HG03064 (cell line): ENCODE data around the gene APOLD1.
"Not testable (repeated sequence)": the region's sequence is repeated elsewhere in the genome, so short reads cannot be mapped to it uniquely, and the experiment has no call there.

Experiments
- ATAC-seq: cut with Tn5 transposase; IDR thresholded peaks from one replicate; pipeline ENCODE4 v1.9.1; 2021; ENCODE audit warnings: low read depth; ENCODE audit not compliant: unreplicated experiment

Gene APOLD1

GRCh38 chr12:12806784-12807516, 21.5 kb downstream of the APOLD1 start:
- ATAC-seq = no peak

DNA sequence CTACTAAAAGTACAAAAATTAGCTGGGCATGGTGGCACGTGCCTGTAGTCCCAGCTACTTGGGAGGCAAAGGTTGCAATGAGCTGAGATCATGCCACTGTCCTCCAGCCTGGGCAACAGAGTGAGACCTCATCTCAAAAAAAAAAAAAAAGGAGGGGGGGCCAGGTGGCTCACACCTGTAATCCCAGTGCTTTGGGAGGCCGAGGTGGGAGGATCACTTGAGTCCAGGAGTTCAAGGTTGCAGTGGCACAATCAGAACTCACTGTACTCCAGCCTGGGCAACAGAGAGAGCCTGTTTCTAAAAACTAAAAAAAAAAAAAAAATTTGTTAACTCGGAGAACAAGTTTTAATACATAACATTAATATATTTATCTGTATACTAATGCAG, 22.1 kb downstream of the APOLD1 start:
- not testable (repeated sequence) for ATAC-seq

DNA sequence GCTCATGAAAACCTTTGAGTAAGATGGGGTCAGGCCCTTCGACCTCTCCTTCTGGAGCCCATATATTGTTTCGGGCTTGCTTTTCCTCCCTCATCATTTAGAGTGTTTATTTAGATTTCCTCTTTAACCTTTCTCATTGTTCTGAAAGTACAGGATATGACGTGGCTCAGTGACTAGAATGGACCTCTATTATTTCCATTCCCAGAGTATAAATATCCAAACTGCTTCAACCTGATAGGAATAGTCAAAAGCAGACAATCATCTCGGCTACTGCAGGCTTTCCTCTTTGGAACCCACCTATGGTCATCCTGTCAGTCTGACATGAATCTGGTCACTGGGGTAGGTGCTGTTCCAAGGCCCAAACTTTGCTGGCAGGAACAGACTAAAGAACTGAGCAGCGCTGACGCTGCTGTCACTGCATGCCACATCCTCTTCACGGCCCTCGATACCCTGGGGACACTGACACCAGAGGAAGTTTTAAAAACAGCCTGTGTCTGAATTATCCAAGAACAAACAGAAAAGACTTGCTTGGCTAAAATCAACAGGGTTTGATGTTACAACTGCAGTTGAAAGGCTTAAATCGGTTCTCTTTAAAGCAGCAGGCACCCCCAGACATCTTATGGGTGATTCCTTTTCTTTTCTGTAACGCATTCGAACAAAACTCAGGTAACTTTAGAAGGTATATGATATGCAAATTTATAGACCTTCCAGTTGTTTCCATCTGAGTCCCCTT, 22.7 kb downstream of the APOLD1 start:
- ATAC-seq = peak; percentile 71

GRCh38 chr12:12810553-12811021, 25.1 kb downstream of the APOLD1 start:
- no peak for ATAC-seq

DNA sequence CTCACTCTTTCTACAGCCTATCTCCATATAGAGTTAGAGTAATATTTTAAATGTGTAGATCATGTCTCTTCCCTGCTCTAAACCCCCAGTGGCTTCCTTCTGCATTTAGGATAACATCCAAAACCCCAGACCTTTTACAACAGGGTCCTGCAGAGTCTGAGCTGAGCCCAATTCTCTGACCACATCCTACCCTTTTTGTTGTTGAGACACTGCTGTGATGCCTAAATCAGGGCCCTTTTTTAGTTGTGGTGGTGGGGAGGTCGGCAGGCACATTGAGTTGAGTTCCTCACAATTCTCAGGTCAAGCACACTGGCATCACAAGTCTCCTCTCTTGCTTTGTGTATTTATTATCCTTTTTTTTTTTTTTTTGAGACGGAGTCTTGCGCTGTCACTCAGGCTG, 25.9 kb downstream of the APOLD1 start:
- no peak for ATAC-seq

DNA sequence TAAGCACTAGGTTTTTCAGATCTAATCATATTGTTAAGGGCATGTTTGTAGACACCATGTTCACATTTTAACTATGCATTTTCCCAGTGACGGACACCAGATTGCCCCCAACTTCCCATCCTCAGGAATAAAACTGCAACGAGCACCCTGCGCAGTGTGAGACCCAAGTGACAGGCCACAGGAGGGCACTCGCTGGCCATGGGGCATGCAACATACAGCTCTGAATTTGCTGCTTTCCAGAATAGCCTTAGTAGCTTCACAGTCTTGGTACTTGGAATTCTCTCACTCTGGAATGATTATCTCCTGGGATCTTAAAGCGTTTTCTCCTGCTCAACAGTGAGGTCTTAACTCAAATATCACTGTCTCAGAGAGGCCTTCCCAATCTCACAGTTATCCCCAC, 26.7 kb downstream of the APOLD1 start:
- ATAC-seq = no peak

DNA sequence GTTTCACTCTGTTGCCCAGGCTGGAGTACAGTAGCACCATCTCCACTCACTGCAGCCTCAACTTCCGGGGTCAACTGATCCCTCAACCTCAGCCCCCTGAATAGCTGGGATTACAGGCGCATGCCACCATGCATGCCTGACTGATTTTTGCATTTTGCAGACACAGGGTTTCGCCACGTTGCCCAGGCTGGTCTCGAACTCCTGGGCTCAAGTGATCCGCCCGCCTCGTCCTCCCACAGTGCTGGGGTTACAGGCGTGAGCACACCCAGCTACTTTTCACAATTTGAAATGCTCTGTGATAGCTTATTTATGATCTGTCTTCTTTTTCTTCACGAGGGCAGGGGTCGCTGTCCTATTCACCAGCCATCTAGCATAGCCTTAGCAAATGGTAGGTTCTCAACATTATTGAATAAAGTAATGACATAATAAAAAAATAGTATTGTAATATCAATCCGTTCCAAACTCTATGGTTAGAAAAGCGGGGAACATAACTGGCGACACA, 27.2 kb downstream of the APOLD1 start:
- ATAC-seq = no peak

DNA sequence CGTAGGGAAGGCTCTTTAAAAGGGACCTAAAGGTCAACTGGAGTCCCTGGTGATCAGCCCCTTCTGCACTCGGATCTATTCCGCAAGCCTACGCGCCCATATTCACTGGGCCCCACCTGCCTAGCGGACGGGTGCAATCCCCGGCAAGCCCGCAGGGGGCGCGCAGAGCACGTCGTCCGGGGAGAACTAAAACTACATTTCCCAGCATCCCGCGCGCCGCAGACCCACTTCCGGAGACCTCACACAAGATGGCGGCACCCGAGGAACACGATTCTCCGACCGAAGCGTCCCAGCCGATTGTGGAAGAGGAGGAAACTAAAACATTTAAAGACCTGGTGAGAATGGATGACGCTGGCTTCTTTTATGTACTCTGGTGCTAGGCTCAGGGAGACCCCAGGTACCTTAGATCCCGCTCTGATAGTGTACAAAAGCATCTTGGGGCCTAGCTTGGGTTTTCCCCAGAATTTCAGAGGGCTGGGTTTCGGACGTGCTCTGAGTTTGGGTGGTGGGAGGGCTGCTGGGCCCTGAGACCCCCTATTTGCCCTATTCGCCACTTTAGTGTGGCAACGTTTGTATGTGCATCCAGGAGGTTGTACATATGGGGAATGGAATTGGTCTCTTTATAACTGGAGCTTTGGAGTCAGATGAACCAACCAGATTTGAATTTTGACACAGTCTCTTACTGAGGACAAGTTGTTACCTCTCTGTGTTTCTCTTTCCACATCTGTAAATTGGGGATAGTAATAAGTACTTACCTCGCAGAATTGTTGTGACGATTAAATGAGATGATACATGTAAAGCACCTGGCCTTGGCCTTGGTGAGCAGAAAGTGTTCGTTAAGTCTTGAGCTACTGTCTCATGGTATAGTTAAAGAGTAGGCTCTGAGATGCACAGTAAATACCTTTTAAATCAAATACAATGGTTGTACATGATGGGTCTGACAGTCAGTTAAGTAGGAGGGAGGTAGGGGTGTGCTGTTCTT, 28.0 kb downstream of the APOLD1 start, which contains the start of gene DDX47:
Gene DDX47, plus strand, starts transcription at position 227 of the 982 bp plus-strand sequence. Its CDS starts 22 bp downstream, at position 249.
- ATAC-seq = peak; percentile 57

DNA sequence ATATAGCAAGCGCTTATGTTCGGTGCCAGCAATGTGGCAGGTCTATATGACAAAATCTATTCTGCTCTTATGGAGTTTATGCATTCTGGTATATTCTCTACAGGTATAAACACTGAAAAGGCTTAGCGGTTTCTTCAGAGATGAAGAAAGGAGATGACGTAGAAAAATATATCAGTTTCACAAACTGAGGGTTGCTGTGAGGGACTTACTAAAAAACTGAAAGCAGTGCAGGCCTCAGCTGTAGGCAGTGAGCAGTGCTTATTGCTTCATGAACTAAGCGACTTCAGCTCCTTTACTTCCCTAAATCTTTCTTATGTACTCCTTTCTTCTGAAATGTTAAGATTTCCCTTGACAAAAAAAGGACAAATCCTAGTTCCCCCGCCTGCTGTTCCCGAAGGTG, 32.2 kb downstream of the APOLD1 start:
- peak; percentile 50 for ATAC-seq

GRCh38 chr12:12818701-12819100, 33.2 kb downstream of the APOLD1 start:
- no peak for ATAC-seq

GRCh38 chr12:12819221-12819620, 33.8 kb downstream of the APOLD1 start:
- ATAC-seq = no peak

GRCh38 chr12:12819752-12820311, 34.4 kb downstream of the APOLD1 start:
- no peak for ATAC-seq

DNA sequence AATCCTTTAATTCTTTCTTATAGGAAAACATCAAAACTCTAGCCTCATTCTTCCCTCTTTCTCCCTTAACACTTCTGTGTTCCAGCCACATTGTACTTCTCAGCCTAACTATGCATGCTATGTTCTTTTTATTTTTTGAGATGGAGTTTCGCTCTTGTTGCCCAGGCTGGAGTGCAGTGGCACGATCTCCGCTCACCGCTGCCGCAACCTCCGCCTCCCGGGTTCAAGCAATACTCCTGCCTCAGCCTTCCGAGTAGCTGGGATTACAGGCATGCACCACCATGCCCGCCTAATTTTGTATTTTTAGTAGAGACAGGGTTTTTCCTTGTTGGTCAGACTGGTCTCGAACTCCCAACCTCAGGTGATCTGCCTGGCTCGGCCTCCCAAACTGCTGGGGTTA, 34.9 kb downstream of the APOLD1 start:
- ATAC-seq = not testable (repeated sequence)

DNA sequence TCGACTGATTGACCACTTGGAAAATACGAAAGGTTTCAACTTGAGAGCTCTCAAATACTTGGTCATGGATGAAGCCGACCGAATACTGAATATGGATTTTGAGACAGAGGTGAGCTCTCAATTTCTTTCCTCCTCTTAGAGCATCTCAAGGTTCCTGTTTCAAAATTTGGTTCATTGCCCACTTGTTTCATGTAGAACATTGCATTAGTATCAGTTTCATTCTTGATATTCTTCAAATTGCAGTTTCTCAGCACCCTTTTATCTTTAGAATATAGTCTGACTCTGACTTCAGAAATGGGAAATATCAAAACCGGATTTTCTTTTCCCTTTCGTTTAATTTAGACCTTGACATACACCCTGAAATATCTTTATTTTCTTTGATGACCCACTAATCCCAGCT, 36.5 kb downstream of the APOLD1 start:
- ATAC-seq = peak; percentile 51

GRCh38 chr12:12822886-12823285, 37.4 kb downstream of the APOLD1 start:
- no peak for ATAC-seq

DNA sequence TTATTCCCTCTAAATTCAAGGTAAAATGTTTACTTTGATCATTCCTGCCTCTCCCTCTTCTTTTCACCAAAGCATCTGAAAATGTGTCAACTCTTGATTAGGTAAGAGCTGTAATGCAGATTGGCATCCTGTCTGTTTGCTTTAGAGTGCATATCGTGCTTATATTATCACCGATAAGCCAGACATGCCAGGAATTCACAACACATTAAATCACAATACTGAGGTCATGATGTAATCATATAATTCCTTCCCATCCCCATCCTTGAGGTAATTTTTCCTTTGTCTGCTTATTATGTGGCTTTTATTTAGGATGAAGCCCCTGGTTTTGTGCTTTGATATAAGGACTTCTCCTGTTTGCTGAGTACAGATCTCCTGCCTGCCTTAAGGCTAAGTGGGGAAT, 37.8 kb downstream of the APOLD1 start:
- no peak for ATAC-seq

DNA sequence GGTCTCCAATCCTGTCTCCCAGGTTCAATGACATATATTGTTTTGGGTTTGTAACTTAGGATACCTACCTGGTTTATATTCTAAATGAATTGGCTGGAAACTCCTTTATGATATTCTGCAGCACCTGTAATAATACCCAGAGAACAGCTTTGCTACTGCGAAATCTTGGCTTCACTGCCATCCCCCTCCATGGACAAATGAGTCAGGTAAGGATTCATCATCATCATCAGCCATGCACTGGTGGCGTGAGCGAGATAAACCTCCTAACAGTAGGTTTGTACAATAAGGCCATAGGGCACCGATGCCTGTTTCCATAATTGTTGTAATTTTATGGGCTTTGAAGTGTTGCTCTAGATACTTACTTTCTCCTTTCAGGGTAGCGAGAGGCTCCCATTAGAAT, 38.4 kb downstream of the APOLD1 start:
- no peak for ATAC-seq

- no peak for ATAC-seq
Observed at GRCh38 chr12:12835378-12836146, 50.1 kb downstream of the APOLD1 start.

DNA sequence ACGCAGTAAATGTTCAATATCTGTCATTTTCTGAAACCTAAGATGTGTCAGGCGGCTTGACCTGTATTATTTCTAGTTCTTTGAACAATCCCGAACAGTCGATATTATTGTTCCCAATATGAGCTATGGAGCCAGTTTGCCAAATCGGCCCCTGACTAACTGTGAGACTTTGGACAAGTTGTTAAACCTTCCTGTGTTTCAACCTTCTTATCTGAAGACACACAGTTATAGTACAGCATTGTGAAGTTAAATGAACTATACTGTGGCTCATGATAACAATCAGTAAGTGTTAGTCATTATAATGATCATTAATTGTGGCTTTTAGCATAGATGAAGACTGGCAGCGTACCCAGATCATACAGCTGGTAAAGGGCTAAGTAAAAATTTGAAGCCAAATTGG, 51.1 kb downstream of the APOLD1 start:
- ATAC-seq = no peak
